SK-N-SH treated with all-trans-retinoic acid at 6 μM for 48 hours (cell line): ENCODE results near the gene NANOS3.

ENCODE experiments used
- ATAC-seq: fragments of 200-7000 bp; cut with Tn5 transposase; 3 replicates; pipeline ENCODE4 v1.9.1; 2020; ENCODE audit warnings: mild to moderate bottlenecking, moderate library complexity
- ARNTL ChIP-seq: fragments of 450-650 bp; formaldehyde crosslinking; IDR thresholded peaks from 2 replicates; pipeline ENCODE4 v1.5.0; 2020; ENCODE audit warnings: low read depth, mild to moderate bottlenecking, moderate library complexity, borderline replicate concordance
- BACH2 ChIP-seq: fragments of 250-450 bp; sonication (Bioruptor Pico); IDR thresholded peaks from 2 replicates; pipeline ENCODE4 v1.9.0; 2021; ENCODE audit warnings: mild to moderate bottlenecking, borderline replicate concordance
- CREB5 ChIP-seq: fragments of 250-450 bp; sonication (Bioruptor Pico); IDR thresholded peaks from 2 replicates; pipeline ENCODE4 v1.5.1; 2020; ENCODE audit warnings: low read depth, mild to moderate bottlenecking, moderate library complexity
- CSDC2 ChIP-seq: fragments of 250-450 bp; sonication (Bioruptor Pico); IDR thresholded peaks from 2 replicates; pipeline ENCODE4 v1.5.0; 2020; ENCODE audit warnings: mild to moderate bottlenecking, moderate library complexity
- CSRNP3 ChIP-seq: fragments of 250-450 bp; sonication (Bioruptor Pico); IDR thresholded peaks from 2 replicates; pipeline ENCODE4 v1.5.1; 2021; ENCODE audit warnings: mild to moderate bottlenecking, moderate library complexity
- GLIS3 ChIP-seq: fragments of 250-450 bp; sonication (Bioruptor Pico); IDR thresholded peaks from 2 replicates; pipeline ENCODE4 v1.5.0; 2020; ENCODE audit warnings: mild to moderate bottlenecking, moderate library complexity
- ISL1 ChIP-seq: fragments of 250-450 bp; sonication (Bioruptor Pico); IDR thresholded peaks from 2 replicates; pipeline ENCODE4 v2.1.2; 2022; ENCODE audit warnings: mild to moderate bottlenecking, moderate library complexity
- OSR1 ChIP-seq: fragments of 250-450 bp; sonication (Bioruptor Pico); IDR thresholded peaks from 2 replicates; pipeline ENCODE4 v1.8.0; 2022; ENCODE audit warnings: moderate library complexity, mild to moderate bottlenecking, inconsistent platforms
- PATZ1 ChIP-seq: fragments of 250-450 bp; sonication (Bioruptor Pico); IDR thresholded peaks from 2 replicates; pipeline ENCODE4 v1.8.0; 2020; ENCODE audit warnings: mild to moderate bottlenecking, moderate library complexity, borderline replicate concordance
- POU6F1 ChIP-seq: fragments of 250-450 bp; sonication (Bioruptor Pico); IDR thresholded peaks from 2 replicates; pipeline ENCODE4 v1.8.0; 2021; ENCODE audit warnings: low read depth, mild to moderate bottlenecking, moderate library complexity, borderline replicate concordance
- RARB ChIP-seq: fragments of 250-450 bp; sonication (Bioruptor Pico); IDR thresholded peaks from 2 replicates; pipeline ENCODE4 v1.8.0; 2021; ENCODE audit warnings: mild to moderate bottlenecking, moderate library complexity
- SNAI2 ChIP-seq: fragments of 250-450 bp; sonication (Bioruptor Pico); IDR thresholded peaks from 2 replicates; pipeline ENCODE4 v1.5.0; 2020; ENCODE audit warnings: mild to moderate bottlenecking, moderate library complexity
- TCF4 ChIP-seq: fragments of 250-450 bp; sonication (Bioruptor Pico); IDR thresholded peaks from 2 replicates; pipeline ENCODE4 v1.8.0; 2021; ENCODE audit warnings: mild to moderate bottlenecking, moderate library complexity, borderline replicate concordance
- TOX ChIP-seq: fragments of 250-450 bp; sonication (Bioruptor Pico); IDR thresholded peaks from 2 replicates; pipeline ENCODE4 v1.8.0; 2021; ENCODE audit warnings: mild to moderate bottlenecking, moderate library complexity, borderline replicate concordance
- TSHZ2 ChIP-seq: fragments of 250-450 bp; sonication (Bioruptor Pico); IDR thresholded peaks from 2 replicates; pipeline ENCODE4 v1.5.0; 2020; ENCODE audit warnings: mild to moderate bottlenecking, moderate library complexity
- ZC3H10 ChIP-seq: fragments of 250-450 bp; sonication (Bioruptor Pico); IDR thresholded peaks from 2 replicates; pipeline ENCODE4 v1.5.1; 2021; ENCODE audit warnings: mild to moderate bottlenecking, moderate library complexity
- ZFP3 ChIP-seq: fragments of 250-450 bp; sonication (Bioruptor Pico); IDR thresholded peaks from 2 replicates; pipeline ENCODE4 v1.5.0; 2020; ENCODE audit warnings: mild to moderate bottlenecking, moderate library complexity
- ZFP30 ChIP-seq: fragments of 450-650 bp; formaldehyde crosslinking; IDR thresholded peaks from 2 replicates; pipeline ENCODE4 v1.5.0; 2022; ENCODE audit warnings: mild to moderate bottlenecking, moderate library complexity
- ZNF565 ChIP-seq: fragments of 450-650 bp; formaldehyde crosslinking; conservative IDR thresholded peaks from 2 replicates; pipeline ENCODE4 v1.5.0; 2020; ENCODE audit warnings: low read depth, mild to moderate bottlenecking, moderate library complexity
- ZNF70 ChIP-seq: fragments of 450-650 bp; formaldehyde crosslinking; IDR thresholded peaks from 2 replicates; pipeline ENCODE4 v1.5.0; 2020; ENCODE audit warnings: mild to moderate bottlenecking, moderate library complexity
- ZNF8 ChIP-seq: fragments of 450-650 bp; formaldehyde crosslinking; IDR thresholded peaks from 2 replicates; pipeline ENCODE4 v1.5.0; 2020; ENCODE audit warnings: mild to moderate bottlenecking, moderate library complexity

The NANOS3 gene

GRCh38 chr19:13844130-13844631, 32.8 kb upstream of the NANOS3 start:
- TF ChIP-seq ZFP30 (CRISPR knock-in tag) (no peak), CSDC2 (no peak), ZC3H10 (CRISPR knock-in tag) (no peak), ARNTL (CRISPR knock-in tag) (no peak), CSRNP3 (no peak), GLIS3 (CRISPR knock-in tag) (no peak), SNAI2 (CRISPR knock-in tag) (no peak), BACH2 (CRISPR knock-in tag) (no peak), OSR1 (no peak), TOX (CRISPR knock-in tag) (no peak), POU6F1 (CRISPR knock-in tag) (no peak), ZNF70 (CRISPR knock-in tag) (no peak), ISL1 (CRISPR knock-in tag) (no peak)
- TF ChIP-seq, all 23 proteins: peak for 0
- no peak for ATAC-seq

- peak; percentile 42 for ATAC-seq
Observed at GRCh38 chr19:13846557-13847406, 30.2 kb upstream of the NANOS3 start.

GRCh38 chr19:13847407-13848339, 29.3 kb upstream of the NANOS3 start:
- ATAC-seq, result peak; percentile 64

More at GRCh38 chr19:13846557-13847406, 30.2 kb upstream of the NANOS3 start:
- TF ChIP-seq ZFP3, result 0 out of 2 replicates have a peak, but pooled peaks have one; percentile 32
- peak; percentile 88 for TF ChIP-seq PATZ1 (CRISPR knock-in tag)
- TF ChIP-seq TCF4 (CRISPR knock-in tag), result no peak; the same call in 1 of the 2 replicates
- TF ChIP-seq ZNF565, result no peak
- peak; percentile 49; the same call in 1 of the 2 replicates for TF ChIP-seq CREB5 (CRISPR knock-in tag)
- peak; percentile 26; the same call in 1 of the 2 replicates for TF ChIP-seq CSDC2
- TF ChIP-seq ISL1 (CRISPR knock-in tag), result 0 out of 2 replicates have a peak, but pooled peaks have one; percentile 7
- TF ChIP-seq RARB (CRISPR knock-in tag), result no peak

More at GRCh38 chr19:13847407-13848339, 29.3 kb upstream of the NANOS3 start:
- TF ChIP-seq TCF4 (CRISPR knock-in tag), result peak; percentile 60; the same call in 1 of the 2 replicates
- TF ChIP-seq SNAI2 (CRISPR knock-in tag), result 0 out of 2 replicates have a peak, but pooled peaks have one; percentile 19
- 0 out of 2 replicates have a peak, but pooled peaks have one; percentile 51 for TF ChIP-seq CSRNP3
- peak; percentile 14; the same call in 1 of the 2 replicates for TF ChIP-seq ZNF8
- TF ChIP-seq ARNTL (CRISPR knock-in tag), result no peak
- TF ChIP-seq TSHZ2, result peak; percentile 31; the same call in 1 of the 2 replicates
- TF ChIP-seq, all 23 proteins: peak for 5
